ENCODE measurements around the gene TYW3.
A peak's percentile ranks its signal among the peaks of the same experiment; 100 is the strongest.

Gene TYW3

GRCh38 chr1:74689621-74690363, 43.2 kb upstream of the TYW3 start:
- Histone ChIP-seq H3K4me1 (ENCODE audit: control insufficient read depth, insufficient read depth, low read depth, low read length) (no peaks in the 10 kb centered on the region), H2AK5ac (ENCODE audit: low read length, severe bottlenecking) (no peak overlapping the region), H3K4me2 (ENCODE audit: low read length, poor library complexity, severe bottlenecking) (no peak overlapping the region), H4K91ac (ENCODE audit: low read length) (no peak overlapping the region), H3K27ac (ENCODE audit: low read length, poor library complexity, severe bottlenecking) (no peak overlapping the region), H2BK5ac (ENCODE audit: low read depth, low read length, poor library complexity, severe bottlenecking) (no peak overlapping the region), H2BK15ac (ENCODE audit: low read depth, poor library complexity, severe bottlenecking) (no peak overlapping the region), H4K8ac (ENCODE audit: low read length) (no peak overlapping the region), H2AFZ (ENCODE audit: low read depth, low read length) (no peak overlapping the region), H3K18ac (ENCODE audit: low read depth in 1 of 2, low read length in 2 of 2) (no peak overlapping the region), H3K23ac (ENCODE audit: low read length in 2 of 2) (no peak overlapping the region), H2BK12ac (ENCODE audit: low read length in 2 of 2) (no peak overlapping the region), H2BK120ac (ENCODE audit: low read depth, low read length) (no peak overlapping the region), H3K4me3 (ENCODE audit: insufficient read depth in 1 of 2, low read depth in 1 of 2, low read length in 2 of 2) (no peak overlapping the region), H3K9ac (ENCODE audit: low read length) (peak overlapping the region; percentile 31), H3K14ac (ENCODE audit: low read length in 2 of 2) (no peak overlapping the region), H3K79me1 (replicated peaks; ENCODE audit: low read length, poor library complexity, severe bottlenecking) (no peaks in the 10 kb centered on the region), H3K36me3 (ENCODE audit: control insufficient read depth in 1 of 2, insufficient read depth in 2 of 2, low read depth in 1 of 2, low read length in 2 of 2) (no peaks in the 10 kb centered on the region), H3K27me3 (ENCODE audit: control insufficient read depth in 1 of 2, insufficient read depth in 1 of 2, low read length in 2 of 2) (no peaks in the 10 kb centered on the region), H3K9me3 (ENCODE audit: control insufficient read depth, low read length) (no peaks in the 10 kb centered on the region), H3K4ac (ENCODE audit: low read depth in 1 of 2, low read length in 2 of 2) (no peak overlapping the region)
- WGBS, result 0% methylated on average over 2 of the region's 5 CpGs
- peak; percentile 55 for DNase-seq

- no peak overlapping the region for H3K4ac ChIP-seq (ENCODE audit: low read depth in 1 of 2, low read length in 2 of 2)
- H3K9ac ChIP-seq (ENCODE audit: low read length), result no peak overlapping the region
Measured at GRCh38 chr1:74690364-74690696, 42.6 kb upstream of the TYW3 start.

GRCh38 chr1:74690909-74691308, 42.0 kb upstream of the TYW3 start:
- no peak overlapping the region for H3K23ac ChIP-seq (ENCODE audit: low read length in 2 of 2)
- no peak overlapping the region for H3K4me3 ChIP-seq (ENCODE audit: insufficient read depth in 1 of 2, low read depth in 1 of 2, low read length in 2 of 2)
- no peak overlapping the region for H2BK15ac ChIP-seq (ENCODE audit: low read depth, poor library complexity, severe bottlenecking)
- no peak overlapping the region for H2BK5ac ChIP-seq (ENCODE audit: low read depth, low read length, poor library complexity, severe bottlenecking)
- H3K4me1 ChIP-seq (ENCODE audit: control insufficient read depth, insufficient read depth, low read depth, low read length), result no peaks in the 10 kb centered on the region
- no peak overlapping the region for H3K9ac ChIP-seq (ENCODE audit: low read length)
- no peaks in the 10 kb centered on the region for H3K36me3 ChIP-seq (ENCODE audit: control insufficient read depth in 1 of 2, insufficient read depth in 2 of 2, low read depth in 1 of 2, low read length in 2 of 2)
- no peaks in the 10 kb centered on the region for H3K9me3 ChIP-seq (ENCODE audit: control insufficient read depth, low read length)
- 80% methylated on average over 2 of the region's 4 CpGs for WGBS
- no peaks in the 10 kb centered on the region for H3K27me3 ChIP-seq (ENCODE audit: control insufficient read depth in 1 of 2, insufficient read depth in 1 of 2, low read length in 2 of 2)
- no peak for DNase-seq
- H3K18ac ChIP-seq (ENCODE audit: low read depth in 1 of 2, low read length in 2 of 2), result no peak overlapping the region
- no peak overlapping the region for H2AFZ ChIP-seq (ENCODE audit: low read depth, low read length)
- H4K8ac ChIP-seq (ENCODE audit: low read length), result no peak overlapping the region
- no peak overlapping the region for H3K4me2 ChIP-seq (ENCODE audit: low read length, poor library complexity, severe bottlenecking)
- H2AK5ac ChIP-seq (ENCODE audit: low read length, severe bottlenecking), result no peak overlapping the region
- H2BK12ac ChIP-seq (ENCODE audit: low read length in 2 of 2), result no peak overlapping the region
- no peak overlapping the region for H2BK120ac ChIP-seq (ENCODE audit: low read depth, low read length)
- no peak overlapping the region for H3K27ac ChIP-seq (ENCODE audit: low read length, poor library complexity, severe bottlenecking)
- H3K79me1 ChIP-seq (replicated peaks; ENCODE audit: low read length, poor library complexity, severe bottlenecking), result no peaks in the 10 kb centered on the region
- H4K91ac ChIP-seq (ENCODE audit: low read length), result no peak overlapping the region
- H3K14ac ChIP-seq (ENCODE audit: low read length in 2 of 2), result no peak overlapping the region
- H3K4ac ChIP-seq (ENCODE audit: low read depth in 1 of 2, low read length in 2 of 2), result no peak overlapping the region

More at GRCh38 chr1:74690364-74690696, 42.6 kb upstream of the TYW3 start:
- Histone ChIP-seq H2AFZ (ENCODE audit: low read depth, low read length) (no peak overlapping the region), H3K18ac (ENCODE audit: low read depth in 1 of 2, low read length in 2 of 2) (no peak overlapping the region), H2AK5ac (ENCODE audit: low read length, severe bottlenecking) (peak overlapping the region; percentile 66), H2BK5ac (ENCODE audit: low read depth, low read length, poor library complexity, severe bottlenecking) (no peak overlapping the region), H3K27ac (ENCODE audit: low read length, poor library complexity, severe bottlenecking) (no peak overlapping the region), H3K27me3 (ENCODE audit: control insufficient read depth in 1 of 2, insufficient read depth in 1 of 2, low read length in 2 of 2) (no peaks in the 10 kb centered on the region), H3K4me2 (ENCODE audit: low read length, poor library complexity, severe bottlenecking) (no peak overlapping the region), H3K4me3 (ENCODE audit: insufficient read depth in 1 of 2, low read depth in 1 of 2, low read length in 2 of 2) (no peak overlapping the region), H2BK12ac (ENCODE audit: low read length in 2 of 2) (no peak overlapping the region), H4K91ac (ENCODE audit: low read length) (no peak overlapping the region), H2BK120ac (ENCODE audit: low read depth, low read length) (no peak overlapping the region), H4K8ac (ENCODE audit: low read length) (no peak overlapping the region), H3K4me1 (ENCODE audit: control insufficient read depth, insufficient read depth, low read depth, low read length) (no peaks in the 10 kb centered on the region), H3K23ac (ENCODE audit: low read length in 2 of 2) (no peak overlapping the region), H2BK15ac (ENCODE audit: low read depth, poor library complexity, severe bottlenecking) (no peak overlapping the region), H3K79me1 (replicated peaks; ENCODE audit: low read length, poor library complexity, severe bottlenecking) (no peaks in the 10 kb centered on the region), H3K14ac (ENCODE audit: low read length in 2 of 2) (no peak overlapping the region), H3K36me3 (ENCODE audit: control insufficient read depth in 1 of 2, insufficient read depth in 2 of 2, low read depth in 1 of 2, low read length in 2 of 2) (no peaks in the 10 kb centered on the region), H3K9me3 (ENCODE audit: control insufficient read depth, low read length) (no peaks in the 10 kb centered on the region)
- DNase-seq, result no peak
- WGBS, result 63% methylated on average over 2 of the region's 2 CpGs

- no peak overlapping the region for H2AFZ ChIP-seq (ENCODE audit: low read depth, low read length)
- H3K9me3 ChIP-seq (ENCODE audit: control insufficient read depth, low read length), result no peaks in the 10 kb centered on the region
- no peak for DNase-seq
- no peak overlapping the region for H3K14ac ChIP-seq (ENCODE audit: low read length in 2 of 2)
- H2BK15ac ChIP-seq (ENCODE audit: low read depth, poor library complexity, severe bottlenecking), result no peak overlapping the region
- no peak overlapping the region for H2BK12ac ChIP-seq (ENCODE audit: low read length in 2 of 2)
- H3K27ac ChIP-seq (ENCODE audit: low read length, poor library complexity, severe bottlenecking), result peak overlapping the region; percentile 6
- H3K9ac ChIP-seq (ENCODE audit: low read length), result no peak overlapping the region
- no peak overlapping the region for H3K18ac ChIP-seq (ENCODE audit: low read depth in 1 of 2, low read length in 2 of 2)
- no peaks in the 10 kb centered on the region for H3K36me3 ChIP-seq (ENCODE audit: control insufficient read depth in 1 of 2, insufficient read depth in 2 of 2, low read depth in 1 of 2, low read length in 2 of 2)
- H3K4me3 ChIP-seq (ENCODE audit: insufficient read depth in 1 of 2, low read depth in 1 of 2, low read length in 2 of 2), result no peak overlapping the region
- no peak overlapping the region for H3K23ac ChIP-seq (ENCODE audit: low read length in 2 of 2)
- H3K79me1 ChIP-seq (replicated peaks; ENCODE audit: low read length, poor library complexity, severe bottlenecking), result no peaks in the 10 kb centered on the region
- no peak overlapping the region for H3K4ac ChIP-seq (ENCODE audit: low read depth in 1 of 2, low read length in 2 of 2)
- H3K4me1 ChIP-seq (ENCODE audit: control insufficient read depth, insufficient read depth, low read depth, low read length), result no peaks in the 10 kb centered on the region
- no peak overlapping the region for H4K91ac ChIP-seq (ENCODE audit: low read length)
- no peak overlapping the region for H3K4me2 ChIP-seq (ENCODE audit: low read length, poor library complexity, severe bottlenecking)
- H2BK120ac ChIP-seq (ENCODE audit: low read depth, low read length), result no peak overlapping the region
- H4K8ac ChIP-seq (ENCODE audit: low read length), result no peak overlapping the region
- H3K27me3 ChIP-seq (ENCODE audit: control insufficient read depth in 1 of 2, insufficient read depth in 1 of 2, low read length in 2 of 2), result no peaks in the 10 kb centered on the region
- H2BK5ac ChIP-seq (ENCODE audit: low read depth, low read length, poor library complexity, severe bottlenecking), result no peak overlapping the region
- 79% methylated on average over 2 of the region's 2 CpGs for WGBS
- H2AK5ac ChIP-seq (ENCODE audit: low read length, severe bottlenecking), result no peak overlapping the region
Measured at GRCh38 chr1:74693473-74693872, 39.5 kb upstream of the TYW3 start.

Measured in mesenchymal stem cell (in vitro differentiated cells and primary cell).